SK-N-SH (cell line): ENCODE data around the gene SP4. TPM values are rescaled to one million over a fixed set of nuclear protein-coding genes. Genes with fewer than 3 reads are reported as not detected.

Experiments
- polyA plus RNA-seq, 3 experiments: library from polyadenylated mRNA; depleted of rRNA; stranded (reverse); fragments of >200 nt; gene quantifications; 2 replicates each; pipeline ENCODE4 v1.2.3, GENCODE V29; 2012
- small RNA-seq, 7 experiments: library from RNA; depleted of rRNA; stranded (forward); fragments of <200 nt; gene quantifications; one replicate each; pipeline ENCODE3, GENCODE V24; 2012

Gene SP4
- polyA plus RNA-seq, 1 of the 3 experiments (the other 2 are of a cell fraction): 1.1 TPM

Small RNAs within 50 kb of the gene (small RNA-seq; reads per million reads assigned to genes)
- 0 reads per million in 7 experiments for gene MIR1183
- gene RNU1-15P: 0 reads per million in 7 experiments

Other genes starting within 250 kb of the SP4 start
- 0.77 and 1.2 TPM in 2 replicates for gene DNAH11, start 115.0 kb downstream of the SP4 start, polyA plus RNA-seq (2012; rRNA removed)